Activated gamma-delta T cell (primary cell): ENCODE results near the gene CPA1.

Source experiments
- DNase-seq: peaks from one replicate; lab custom pipeline; 2025; lab: John Stamatoyannopoulos, UW

The CPA1 gene

DNA sequence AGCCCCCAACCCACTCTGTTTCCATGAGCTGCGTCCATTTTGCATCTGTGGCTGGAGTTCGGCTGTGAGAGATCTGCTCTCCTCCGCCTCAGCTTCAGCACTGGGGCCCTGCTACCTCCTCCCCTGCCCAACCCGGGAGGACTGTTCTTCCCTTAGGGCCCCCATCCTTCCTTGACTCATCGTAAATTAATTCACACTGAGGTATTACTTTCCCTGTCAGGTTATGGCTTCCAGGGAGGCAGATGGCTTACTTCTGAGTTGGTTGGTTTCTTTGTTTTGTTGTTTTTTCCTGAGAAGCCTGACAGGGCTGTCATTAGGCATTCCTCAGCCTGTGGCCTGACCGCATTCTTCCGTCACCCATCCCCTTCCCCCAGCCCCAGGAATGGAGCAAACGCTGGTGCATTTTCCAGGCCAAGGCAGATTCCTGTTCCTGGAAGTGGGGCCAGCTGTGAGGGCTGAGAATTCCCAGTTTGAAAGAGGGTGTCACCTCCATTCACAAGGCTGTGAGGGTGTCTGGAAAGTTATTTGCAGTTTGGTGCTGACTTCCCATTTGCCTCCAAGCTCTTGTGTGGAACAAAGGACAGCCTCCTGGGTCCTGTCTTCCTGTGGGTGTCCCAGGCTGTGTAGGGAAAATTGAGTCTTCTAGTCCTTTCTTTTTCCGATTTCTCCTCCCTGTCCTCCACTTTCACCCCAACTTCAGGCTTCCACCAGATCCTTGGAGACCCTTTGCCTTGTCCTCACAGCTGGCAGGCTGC, 24.0 kb upstream of the CPA1 start:
- DNase-seq: no peak

DNA sequence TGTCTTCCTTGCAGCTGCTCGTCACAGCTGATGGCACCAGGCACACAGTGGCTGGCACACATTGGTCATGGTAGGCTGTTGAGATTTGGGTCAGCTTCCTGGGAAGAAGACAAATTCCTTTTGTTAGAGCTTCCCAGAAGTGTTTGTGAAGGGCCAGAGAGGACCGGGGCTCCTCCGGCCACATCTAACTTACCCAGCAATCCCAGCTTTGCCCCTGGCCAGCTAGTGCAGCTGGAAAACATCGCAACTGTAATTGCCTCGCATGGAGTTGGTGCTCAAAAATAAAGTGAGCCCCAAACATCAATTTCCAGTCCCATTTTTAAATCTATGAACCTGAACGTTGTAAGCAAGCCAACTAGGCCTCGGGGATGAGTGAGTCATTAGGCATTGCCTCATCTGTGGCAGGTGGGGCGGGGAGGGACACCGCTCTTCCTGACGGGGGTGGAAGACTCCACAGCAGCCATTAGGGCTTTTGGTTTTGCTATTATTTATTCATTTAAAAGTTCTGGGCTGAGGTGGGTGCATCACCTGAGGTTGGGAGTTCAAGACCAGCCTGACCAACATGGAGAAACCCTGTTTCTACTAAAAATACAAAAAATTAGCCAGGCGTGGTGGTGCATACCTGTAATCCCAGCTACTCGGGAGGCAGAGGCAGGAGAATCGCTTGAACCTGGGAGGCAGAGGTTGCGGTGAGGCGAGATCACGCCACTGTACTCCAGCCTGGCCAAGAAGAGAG, 23.2 kb upstream of the CPA1 start:
- no peak for DNase-seq

DNA sequence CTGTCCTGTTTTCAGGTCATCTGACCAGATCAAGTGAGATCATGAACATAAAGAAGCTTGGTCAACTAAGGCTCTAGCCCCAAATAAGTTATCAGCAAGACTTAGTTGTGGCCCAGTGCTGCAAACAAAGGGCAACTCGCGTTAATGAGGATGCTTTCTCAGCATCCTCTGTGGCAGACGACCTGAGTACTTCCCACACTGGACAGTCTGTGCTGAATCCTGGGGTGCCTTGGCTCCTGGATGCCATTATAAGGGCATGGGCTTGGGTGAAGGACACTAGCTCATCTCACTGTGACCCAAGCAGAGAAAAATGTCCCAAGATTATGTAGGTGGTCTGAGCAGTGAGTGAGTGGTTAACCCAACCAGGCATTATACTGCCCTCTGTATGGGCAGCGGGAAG, 21.8 kb upstream of the CPA1 start:
- DNase-seq: no peak

DNA sequence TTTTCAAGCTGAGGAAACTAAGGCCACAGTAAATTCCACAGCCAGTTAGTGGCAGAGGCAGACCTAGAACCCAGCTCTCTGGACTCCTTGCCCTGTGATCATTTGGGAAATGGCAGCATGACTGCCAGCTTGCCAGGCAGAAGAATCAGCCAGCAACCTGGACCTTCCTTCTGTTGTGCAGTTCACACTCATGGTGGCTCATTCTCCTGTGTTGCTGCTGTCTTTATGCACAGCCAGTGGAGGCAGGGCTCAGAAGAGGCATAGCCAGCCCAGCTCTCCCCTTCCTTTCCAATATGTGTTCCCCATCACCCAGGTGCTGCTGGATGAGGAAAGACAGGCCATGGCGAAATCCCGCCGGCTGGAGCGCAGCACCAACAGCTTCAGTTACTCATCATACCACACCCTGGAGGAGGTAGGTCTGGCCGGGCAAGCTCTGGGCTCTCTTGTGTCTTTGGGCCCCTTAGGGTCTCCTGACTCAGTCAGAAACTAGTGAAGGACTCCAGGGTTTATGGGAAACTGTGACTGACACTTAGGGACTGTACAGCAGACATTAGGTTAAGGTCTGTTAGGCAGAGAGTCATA, 20.9 kb upstream of the CPA1 start:
- DNase-seq: no peak

DNA sequence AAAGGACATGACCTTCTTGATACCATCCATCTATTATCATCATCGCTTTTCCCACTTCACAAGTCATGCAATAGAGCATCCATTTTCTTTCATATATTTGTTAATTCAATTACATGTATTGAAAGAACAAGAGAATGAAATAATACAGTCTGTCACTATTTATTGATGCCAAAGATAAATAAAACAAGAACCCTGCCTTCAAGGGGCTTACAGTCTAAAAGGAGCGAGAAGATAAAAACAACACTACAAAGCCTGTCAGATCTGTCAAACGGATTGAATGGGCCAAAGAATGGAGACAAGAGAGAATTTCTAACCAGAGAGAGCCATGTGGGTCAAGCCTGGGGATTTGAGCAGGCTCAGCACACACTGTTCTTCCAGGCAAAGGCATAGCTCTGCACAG, 19.8 kb upstream of the CPA1 start:
- no peak for DNase-seq

DNA sequence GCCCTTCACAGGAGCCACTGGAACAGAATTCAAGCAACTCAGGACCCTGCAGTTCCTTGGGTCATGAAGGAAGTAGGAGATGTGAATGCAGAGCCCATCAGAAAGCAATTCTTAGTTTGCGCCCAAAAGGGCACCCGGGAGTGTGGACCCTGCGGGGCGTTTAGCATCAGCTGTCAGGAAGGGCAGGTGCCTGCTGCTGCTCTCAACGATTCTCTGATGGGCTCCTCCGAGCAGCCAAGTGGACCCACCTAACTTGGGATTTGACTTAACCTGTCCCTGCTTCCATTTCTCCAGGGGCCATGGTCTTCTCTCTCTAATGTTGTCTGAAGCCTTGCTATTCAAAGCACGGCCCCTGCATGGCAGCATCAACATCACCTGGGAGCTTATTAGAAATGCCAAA, 18.6 kb upstream of the CPA1 start:
- no peak for DNase-seq

DNA sequence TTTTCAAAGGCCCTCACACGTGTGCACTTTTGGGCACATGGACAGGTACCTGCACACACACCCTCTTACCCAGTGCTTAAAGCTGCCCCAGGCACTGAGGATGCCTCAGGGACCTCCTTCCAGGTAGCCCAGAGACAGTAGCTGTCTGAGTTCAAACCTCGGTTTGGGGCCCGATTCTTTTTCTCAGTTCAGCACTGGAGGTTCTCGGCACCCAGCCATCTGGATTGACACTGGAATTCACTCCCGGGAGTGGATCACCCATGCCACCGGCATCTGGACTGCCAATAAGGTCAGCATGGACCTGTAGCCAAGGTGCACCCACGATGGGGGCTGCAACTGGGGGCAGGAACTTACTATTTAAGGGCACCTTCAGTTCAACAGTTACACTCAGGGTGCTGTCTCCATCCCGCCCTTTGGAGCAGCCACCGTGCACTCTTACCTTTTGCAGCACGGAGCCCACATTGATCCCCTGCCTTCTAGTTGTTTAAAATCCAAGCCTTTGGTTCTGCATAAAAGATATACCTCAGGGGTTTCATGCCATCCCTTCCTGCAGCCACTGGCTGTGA, 18.0 kb upstream of the CPA1 start:
- DNase-seq: no peak

DNA sequence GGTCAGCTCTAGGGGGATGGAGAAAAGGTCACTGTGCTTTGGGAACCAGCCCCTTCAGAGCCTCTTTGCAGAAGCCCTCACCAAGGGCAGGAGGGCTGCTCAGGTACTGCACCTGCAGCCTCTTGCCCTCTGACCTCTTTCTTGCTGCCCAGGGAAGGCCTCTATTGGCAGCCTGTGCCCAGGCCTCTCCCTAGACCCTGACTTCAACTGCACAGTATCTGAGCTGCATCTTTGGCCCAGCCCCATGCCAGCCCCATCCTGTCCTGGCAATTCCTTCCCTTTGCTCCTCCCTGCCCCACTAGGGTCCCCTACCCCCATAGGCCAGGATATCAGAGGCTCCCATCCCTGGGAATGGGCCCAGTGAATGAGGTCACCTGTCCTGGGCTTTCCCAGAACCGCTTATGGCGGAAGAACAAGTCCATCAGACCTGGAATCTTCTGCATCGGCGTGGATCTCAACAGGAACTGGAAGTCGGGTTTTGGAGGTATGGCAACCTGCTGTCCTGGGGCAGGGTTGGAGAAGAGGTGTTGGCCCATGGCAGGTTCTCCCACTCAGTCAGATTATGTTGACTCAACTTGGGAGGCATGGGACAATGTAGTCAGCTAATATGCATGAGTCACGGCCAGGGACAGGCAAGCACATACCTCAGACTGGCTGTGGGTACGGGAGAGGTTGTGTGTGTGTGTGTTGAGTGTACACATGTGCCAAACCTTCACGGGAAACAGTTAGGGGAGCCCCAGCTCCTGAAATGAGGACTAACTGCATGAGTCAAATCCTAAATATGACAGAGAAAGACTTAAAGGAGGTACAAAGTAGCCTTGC, 17.1 kb upstream of the CPA1 start:
- DNase-seq: no peak

DNA sequence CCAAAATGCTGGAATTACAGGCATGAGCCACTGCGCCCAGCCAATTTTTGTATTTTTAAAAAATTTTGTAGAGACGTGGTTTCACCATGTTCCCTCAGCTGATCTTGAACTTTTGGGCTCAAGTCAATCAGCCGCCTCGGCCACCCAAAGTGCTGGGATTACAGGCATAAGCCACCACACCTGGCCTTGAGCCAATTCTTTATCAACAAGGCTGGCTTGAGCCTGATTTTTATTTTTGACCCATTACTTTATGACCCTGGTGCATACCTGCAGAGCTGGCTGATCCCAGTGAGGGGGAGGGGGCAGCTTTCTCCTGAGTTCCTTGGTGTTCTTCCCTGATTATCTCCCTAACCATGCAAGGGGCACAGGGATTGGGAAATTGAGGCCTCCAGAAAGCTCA, 15.8 kb upstream of the CPA1 start:
- no peak for DNase-seq

DNA sequence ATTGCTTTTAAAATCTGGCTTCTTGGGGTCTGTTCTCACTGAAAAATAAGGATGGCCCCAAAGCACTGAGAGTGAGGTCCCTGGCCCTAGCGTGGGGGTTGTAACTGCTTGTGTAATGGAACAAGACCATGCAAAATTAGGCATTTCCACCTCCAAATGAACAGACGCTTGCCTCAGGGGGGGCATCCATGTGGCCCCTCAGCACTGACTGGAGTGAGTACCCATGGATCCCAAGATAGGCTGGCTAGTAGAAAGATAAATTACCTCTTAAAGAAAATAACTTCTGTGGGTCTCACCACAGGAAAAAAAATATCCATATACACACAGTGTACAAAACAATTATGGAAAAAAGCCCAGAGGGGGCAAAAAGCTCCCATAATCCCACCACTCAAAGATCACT, 15.2 kb upstream of the CPA1 start:
- no peak for DNase-seq

DNA sequence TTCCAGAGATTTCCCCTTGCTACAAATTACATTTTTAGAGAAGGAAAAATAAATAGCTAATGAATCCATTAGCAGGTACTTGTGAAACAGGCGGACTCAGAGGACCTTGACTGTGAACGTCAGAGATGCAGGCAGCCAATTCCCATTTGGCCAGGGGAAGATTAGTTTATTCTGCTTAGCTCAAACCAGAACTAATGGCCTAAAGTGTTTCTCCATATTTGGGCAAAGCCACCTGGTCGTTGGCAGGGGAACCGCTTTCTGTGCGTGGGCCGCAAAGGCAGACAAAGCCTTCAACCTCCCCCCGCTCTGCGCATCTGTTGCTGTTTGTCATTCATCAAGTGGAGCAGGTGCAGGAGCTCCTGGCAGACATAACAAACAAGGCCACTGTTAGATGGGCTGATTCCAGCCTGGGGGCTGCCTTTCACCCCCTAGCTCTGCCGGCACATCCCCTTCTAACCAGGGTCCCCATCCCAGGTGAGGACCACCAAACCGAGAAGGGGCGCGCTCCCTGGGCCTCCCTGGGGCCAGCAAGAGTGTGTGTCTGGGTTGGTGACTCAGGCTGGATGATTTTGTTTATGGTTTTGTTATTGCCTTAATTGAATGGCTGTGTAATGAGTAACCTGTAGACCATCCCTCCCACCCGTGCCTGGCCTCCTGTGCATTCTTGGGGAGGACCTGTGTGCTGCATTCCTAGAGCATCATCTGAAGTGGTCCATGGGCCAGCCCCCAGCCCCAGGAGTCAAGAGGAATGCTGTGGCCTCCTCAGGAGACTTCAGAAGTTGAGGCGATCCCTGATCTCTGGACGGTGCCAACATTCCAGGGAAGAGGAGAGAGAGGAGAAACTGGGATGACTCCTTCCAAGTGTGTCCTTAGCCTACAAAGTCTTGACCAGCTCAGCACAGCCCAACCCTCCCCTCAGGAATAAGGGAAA, 14.5 kb upstream of the CPA1 start:
- DNase-seq: no peak

DNA sequence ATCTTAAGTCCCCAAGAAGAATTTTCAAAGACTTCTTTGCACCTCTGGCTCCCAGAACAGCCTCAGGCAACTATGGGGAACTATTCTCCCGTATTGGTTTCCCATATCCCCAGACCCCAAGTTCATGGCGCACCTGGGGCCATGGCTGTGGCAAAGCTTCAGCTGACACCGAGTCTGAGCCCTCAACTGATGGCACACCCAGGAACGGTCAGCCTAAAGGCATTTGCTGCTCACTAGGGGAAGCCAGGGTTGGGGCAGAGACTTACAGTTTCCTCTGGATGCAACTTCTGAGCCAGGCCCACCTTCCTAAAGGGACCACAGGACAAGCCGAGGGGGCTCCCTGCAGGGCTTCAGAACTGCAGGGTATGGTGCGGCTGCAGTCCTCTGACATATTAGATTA, 13.7 kb upstream of the CPA1 start:
- no peak for DNase-seq

DNA sequence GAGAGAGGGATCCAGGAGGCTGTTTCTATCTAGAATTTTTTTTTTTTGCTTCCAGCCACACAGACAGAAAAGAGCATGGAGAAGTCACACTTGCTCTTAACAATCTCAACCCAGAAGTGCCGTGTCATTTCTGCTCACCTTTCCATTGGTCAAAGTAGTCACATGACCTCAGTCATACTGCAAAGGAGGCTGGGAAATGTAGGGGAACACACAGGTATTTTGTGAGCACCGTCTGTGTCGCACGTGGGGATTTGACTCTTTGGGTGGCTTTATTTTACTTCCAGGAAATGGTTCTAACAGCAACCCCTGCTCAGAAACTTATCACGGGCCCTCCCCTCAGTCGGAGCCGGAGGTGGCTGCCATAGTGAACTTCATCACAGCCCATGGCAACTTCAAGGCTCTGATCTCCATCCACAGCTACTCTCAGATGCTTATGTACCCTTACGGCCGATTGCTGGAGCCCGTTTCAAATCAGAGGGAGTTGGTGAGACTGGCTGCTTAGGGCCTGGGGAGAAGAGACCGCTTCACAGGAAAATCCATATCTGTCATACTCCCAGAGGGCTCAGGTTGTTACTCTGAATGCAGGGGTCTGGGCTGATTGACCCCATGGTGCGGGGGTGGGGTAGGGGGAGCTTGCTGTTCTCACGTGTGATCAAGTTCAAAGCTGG, 13.1 kb upstream of the CPA1 start:
- no peak for DNase-seq

DNA sequence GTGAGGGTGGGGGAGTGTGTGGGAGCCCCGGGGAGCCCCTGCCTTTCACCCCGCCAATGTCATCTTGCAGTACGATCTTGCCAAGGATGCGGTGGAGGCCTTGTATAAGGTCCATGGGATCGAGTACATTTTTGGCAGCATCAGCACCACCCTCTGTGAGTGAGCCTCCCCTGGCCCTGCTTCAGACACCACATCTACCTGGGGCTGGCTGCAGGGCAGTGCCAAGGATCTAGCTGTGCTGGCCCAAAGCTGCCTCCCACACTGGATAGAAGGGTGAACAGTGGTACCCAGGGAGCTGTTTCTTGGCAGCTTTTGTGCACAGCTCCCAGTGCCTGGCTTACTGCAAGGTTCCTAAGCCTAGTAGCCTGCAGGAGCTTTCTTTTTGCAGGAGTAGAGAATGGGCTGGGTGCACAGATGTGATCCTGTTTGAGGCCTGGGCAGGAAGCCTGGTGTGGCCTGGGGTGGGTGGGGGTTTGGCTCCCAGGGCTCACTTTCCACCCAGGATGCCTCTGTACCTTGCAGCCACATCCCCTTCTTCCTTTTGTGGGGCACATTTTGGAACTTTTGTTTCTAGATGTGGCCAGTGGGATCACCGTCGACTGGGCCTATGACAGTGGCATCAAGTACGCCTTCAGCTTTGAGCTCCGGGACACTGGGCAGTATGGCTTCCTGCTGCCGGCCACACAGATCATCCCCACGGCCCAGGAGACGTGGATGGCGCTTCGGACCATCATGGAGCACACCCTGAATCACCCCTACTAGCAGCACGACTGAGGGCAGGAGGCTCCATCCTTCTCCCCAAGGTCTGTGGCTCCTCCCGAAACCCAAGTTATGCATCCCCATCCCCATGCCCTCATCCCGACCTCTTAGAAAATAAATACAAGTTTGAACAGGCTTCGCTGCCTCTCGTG, 12.2 kb upstream of the CPA1 start:
- no peak for DNase-seq

DNA sequence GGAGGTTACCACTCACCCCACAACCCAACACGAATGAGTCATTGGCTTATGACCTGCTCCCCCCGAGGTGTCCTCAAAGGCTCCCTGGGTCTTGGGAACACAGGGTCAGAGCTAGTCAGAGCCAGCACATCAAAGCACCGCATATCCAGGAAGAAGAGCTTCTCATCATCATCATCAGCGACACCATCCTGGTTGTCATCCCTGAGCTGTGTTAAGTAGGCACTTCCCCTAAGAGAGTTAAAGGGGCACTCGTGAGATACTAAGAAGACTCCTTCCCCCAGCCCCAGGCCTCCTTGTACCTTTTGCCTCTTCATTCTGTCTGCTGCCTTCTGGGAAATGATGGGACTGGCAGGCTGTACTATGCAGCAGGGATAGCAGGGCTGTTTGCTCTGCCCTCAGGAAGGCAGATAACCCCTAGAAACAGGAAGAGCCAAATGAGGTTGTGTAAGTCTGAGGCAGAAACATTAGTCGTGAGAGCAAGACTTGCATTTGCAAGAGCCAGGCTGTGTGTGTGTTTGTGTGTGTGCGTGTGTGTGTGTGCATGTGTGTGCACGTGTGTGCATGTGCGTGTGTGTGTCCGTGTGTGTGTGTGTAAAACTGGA, 11.1 kb upstream of the CPA1 start:
- DNase-seq: no peak

DNA sequence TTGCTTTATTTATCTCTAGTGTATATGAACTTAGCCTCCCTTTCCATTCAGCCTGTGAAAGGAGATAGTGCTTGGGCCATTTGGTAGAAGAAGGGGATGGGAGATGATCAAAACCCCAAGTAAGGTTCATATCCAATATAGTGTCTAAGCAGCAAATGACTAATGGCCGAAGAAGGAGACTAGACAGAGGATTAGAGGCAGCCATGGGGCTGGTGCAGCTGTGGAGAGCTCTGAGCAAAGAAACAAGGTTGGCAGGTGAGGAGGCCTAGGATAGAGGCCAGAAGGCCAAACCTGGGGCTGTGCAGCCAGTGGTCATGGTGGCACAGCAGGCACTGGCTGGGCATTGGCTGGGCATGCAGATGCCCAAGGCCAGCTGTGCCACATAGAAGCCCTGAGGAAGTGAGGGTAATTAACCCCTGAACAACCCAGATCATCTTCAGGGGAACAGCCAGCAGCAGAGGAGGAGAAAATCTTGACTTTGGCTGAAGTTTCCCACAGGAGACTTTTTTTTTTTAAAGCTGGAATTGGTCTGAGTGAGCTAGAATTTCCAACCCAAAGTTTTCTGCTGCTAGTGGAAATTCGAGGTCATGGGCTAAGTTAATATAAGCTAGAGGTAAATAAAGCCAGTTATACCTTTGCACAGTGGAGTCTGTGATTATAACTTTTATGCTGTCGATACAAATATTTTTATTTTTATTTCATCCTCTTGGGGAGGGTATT, 10.3 kb upstream of the CPA1 start:
- DNase-seq: no peak

DNA sequence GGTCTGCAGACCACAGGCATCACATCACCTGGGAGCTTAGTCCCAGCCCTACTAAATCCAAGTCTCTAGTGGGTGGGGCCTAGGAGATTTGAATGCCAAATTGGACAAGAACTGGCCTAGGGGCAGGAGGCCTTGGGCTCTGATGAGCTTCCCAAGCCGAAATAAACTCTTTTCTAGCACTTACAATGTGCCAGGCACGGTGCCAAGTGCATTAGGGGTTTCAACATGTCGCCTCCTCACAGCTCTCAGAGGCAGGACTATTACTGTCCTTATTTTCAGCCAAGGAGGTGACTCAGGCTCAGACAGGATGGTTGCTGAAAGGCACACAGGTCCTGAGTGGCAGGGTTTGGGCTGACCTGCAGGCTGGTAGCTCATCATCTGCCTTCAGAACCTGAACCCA, 9.2 kb upstream of the CPA1 start:
- DNase-seq: no peak
